GM20431 (cell line): ENCODE measurements around the gene CST5.
"Not testable (repeated sequence)": the region's sequence is repeated elsewhere in the genome, so short reads cannot be mapped to it uniquely, and the experiment has no call there.

ENCODE experiments used
- in situ Hi-C: fragments of 300-500 bp; cut with MseI, MboI; formaldehyde crosslinking; loops from one replicate; pipeline ENCODE4 v1.15.0; 2020; ENCODE audit warnings: low sequenced_read_pairs; ENCODE audit not compliant: unreplicated experiment

CST5 gene

GRCh38 chr20:23857962-23858595, 21.5 kb downstream of the CST5 start:
- in situ Hi-C loops, result no loop called here

- in situ Hi-C loops, result no loop called here
Observed at GRCh38 chr20:23856736-23857135, 22.8 kb downstream of the CST5 start.

GRCh38 chr20:23856226-23856625, 23.3 kb downstream of the CST5 start:
- in situ Hi-C loops, result no loop called here

- in situ Hi-C loops, result no loop called here
Observed at GRCh38 chr20:23841693-23842092, 37.9 kb downstream of the CST5 start.

GRCh38 chr20:23835716-23836115, 43.8 kb downstream of the CST5 start:
- in situ Hi-C loops, result no loop called here

GRCh38 chr20:23832775-23833513, 46.6 kb downstream of the CST5 start:
- in situ Hi-C loops, result no loop called here

- in situ Hi-C loops, result not testable (repeated sequence)
Observed at GRCh38 chr20:23831961-23832360, 47.6 kb downstream of the CST5 start.

- in situ Hi-C loops, result no loop called here
Observed at GRCh38 chr20:23826541-23827021, 53.0 kb downstream of the CST5 start, which contains the start of gene CST2. Gene CST2, minus strand, starts transcription at chr20:23826729. Its CDS starts 69 bp downstream, at chr20:23826660.
